Fibroblast of skin of left quadriceps (primary cell): ENCODE data around the gene RRAS2.
A peak's percentile ranks its signal among the peaks of the same experiment; 100 is the strongest.
"Not testable (repeated sequence)": the region's sequence is repeated elsewhere in the genome, so short reads cannot be mapped to it uniquely, and the experiment has no call there.

ENCODE experiments used
- DNase-seq, 2 experiments: peaks; one replicate each; pipeline ENCODE4 v3.0.0-alpha.2; 2013; ENCODE audit warnings: low read depth in 2 of 2

The RRAS2 gene

DNA sequence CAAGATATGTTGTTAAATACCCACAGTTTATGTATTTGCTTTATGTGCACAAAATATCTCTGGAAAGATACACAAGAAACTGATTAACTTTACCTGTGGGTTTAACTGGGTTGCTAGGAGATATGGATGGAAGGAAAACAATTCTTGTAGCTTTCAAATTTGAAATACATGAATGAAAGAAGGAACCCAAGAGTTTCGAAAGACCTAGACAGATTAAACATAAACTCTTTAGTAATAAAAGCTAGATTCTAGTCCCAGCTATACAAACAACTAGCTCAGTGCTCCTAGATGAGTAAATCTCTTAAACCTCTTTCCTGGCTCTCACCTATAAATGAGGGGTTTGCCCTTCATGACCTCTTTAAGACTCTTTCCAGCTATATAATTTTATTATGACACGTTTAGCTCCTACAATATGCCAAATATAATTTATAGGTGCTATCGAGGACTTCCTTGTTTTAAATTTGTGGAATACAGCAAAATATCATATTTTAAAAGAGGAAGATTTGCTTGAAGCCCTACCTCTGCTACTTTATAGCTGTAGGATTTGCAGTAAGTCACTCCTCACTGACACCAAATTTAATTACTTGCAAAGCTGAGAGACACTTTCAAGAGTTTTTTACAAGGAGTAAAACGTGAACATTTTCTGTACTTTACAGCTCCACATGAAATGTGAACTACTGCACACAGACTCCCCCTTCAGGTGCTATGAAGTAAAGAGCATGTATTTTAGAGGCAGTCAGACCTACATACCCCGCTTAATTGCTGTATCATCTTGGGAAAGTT is 50.7 kb downstream of the RRAS2 start:
- DNase-seq, result no peak

DNA sequence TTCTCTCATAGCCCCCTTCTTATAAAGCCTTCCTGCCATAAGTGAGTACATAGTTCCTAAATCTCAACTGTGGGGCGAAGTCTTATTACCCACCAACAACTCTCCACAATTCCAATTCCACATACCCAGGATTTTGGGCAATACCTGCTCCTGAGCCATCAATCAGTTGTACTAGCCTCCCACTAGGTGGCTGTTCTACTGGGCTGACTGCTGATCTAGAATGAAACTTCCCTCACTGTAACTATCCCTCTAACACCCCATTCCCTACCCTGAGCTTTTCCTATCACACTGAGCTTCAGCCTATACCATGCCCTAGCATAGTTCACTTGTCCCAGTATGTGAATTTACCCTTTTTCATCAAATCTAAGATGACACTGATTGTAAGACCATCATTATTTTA is 52.5 kb downstream of the RRAS2 start:
- DNase-seq, result no peak

- DNase-seq, result no peak
These were observed 53.3 kb downstream of the RRAS2 start for GRCh38 chr11:14305649-14306048.

DNA sequence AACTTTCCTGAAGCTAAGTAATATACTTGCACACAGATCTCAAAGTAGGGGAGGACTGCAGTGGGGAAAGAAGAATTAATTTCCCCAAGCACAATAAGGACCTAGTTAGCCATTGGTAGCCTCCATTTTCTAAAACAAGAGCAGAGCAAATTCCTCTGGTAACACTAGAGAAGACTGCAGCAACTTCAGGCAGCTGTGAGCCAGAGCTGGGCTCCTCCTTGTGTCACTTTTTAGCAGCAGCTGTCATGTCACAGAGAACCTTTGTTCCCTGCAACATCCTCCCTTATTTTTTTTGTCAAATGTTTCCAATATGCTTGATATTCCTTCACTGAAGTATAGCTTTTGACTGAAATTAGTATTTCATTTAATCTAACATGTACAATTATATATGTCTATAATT is 54.4 kb downstream of the RRAS2 start:
- DNase-seq, result no peak

DNA sequence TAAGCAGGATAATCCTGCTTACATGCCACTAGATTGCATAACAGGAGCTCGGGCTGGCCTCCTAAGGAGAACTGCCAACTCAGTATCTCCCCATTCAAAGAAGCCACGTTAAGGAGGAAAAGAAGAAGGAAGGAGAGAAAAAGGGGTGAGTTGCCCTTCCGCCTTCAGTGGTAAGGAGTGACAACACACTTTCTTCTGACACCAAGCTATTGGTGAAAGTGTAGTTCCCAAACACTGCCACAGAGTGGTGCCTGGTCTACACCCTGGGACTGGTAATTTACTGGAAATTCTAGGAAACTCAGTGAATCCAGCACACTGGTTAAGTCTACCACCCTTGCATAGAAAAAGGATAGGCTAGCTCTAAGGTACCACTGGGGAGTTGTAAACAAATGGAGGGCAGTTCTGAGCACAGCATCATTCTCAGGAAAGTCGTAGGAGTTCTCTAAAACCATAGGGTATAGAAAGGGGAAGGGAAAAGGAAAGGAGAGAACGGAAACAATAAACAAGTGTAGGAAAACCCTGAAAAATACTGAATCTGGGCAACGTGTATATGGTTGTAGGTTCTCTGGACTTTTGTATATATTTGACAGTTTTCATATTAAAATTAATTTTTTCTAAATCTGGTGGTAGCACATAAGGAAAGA is 58.2 kb downstream of the RRAS2 start:
- DNase-seq, result peak; percentile 51 to 54

GRCh38 chr11:14299921-14300320 is 59.1 kb downstream of the RRAS2 start:
- no peak for DNase-seq

GRCh38 chr11:14290422-14290821 is 68.6 kb downstream of the RRAS2 start:
- no peak for DNase-seq

GRCh38 chr11:14288189-14288935 is 70.6 kb downstream of the RRAS2 start:
- DNase-seq, result peak; percentile 52 to 61

DNA sequence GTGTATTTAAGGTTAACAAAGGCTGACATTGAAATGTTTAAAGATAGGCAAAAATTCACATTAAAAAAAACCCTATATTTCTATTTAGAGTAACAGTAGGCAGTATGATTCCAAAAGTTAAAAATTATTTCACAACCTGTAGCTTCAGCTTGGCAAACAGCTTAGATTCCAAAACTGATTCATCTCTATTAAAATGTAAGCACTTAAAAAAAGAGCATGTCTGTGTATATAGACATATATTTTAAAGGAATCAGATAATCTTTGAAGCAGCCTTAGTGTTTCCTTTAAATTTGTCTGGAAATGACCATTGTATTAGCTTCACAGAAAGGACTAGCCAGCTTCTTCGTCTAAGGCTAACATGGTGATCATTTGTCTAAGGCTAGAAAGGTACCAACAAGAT is 80.1 kb downstream of the RRAS2 start:
- DNase-seq, result not testable (repeated sequence)

DNA sequence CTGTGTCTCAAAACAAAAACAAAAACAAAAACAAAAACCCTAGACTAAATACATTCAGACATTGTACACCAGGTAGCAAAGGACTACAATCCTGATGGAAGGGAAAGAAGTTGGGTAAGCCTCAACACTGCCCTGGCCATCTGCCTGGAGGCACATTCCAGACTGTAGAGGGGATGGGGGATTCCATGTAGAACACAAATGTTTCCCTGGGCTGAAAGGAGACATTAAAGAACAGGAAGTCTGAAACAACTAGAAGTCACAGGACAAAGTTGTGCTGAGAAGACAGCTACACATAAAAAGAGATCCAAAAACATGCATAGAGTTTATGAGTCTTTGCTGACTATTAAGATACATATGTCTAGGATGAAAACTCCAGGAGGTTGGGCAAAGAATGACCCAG is 83.9 kb downstream of the RRAS2 start:
- DNase-seq, result peak; percentile 37

DNA sequence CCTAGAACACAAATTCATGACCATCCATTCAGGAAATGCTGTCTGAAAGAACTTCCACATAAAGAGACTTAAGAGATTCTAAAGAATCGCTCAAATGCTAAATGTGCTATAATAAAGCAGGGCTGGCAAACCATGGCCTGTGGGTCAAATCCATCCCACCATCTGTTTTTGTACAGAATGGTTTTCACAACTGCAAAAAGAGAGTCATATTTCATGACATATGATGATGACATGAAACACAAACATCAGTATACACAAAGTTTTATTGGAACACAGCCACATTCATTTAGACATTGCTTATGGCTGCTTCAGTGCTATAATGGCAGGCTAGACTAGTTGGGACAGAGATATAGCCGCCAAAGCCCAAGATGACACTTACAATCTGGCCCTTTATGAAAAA is 85.1 kb downstream of the RRAS2 start:
- no peak for DNase-seq

DNA sequence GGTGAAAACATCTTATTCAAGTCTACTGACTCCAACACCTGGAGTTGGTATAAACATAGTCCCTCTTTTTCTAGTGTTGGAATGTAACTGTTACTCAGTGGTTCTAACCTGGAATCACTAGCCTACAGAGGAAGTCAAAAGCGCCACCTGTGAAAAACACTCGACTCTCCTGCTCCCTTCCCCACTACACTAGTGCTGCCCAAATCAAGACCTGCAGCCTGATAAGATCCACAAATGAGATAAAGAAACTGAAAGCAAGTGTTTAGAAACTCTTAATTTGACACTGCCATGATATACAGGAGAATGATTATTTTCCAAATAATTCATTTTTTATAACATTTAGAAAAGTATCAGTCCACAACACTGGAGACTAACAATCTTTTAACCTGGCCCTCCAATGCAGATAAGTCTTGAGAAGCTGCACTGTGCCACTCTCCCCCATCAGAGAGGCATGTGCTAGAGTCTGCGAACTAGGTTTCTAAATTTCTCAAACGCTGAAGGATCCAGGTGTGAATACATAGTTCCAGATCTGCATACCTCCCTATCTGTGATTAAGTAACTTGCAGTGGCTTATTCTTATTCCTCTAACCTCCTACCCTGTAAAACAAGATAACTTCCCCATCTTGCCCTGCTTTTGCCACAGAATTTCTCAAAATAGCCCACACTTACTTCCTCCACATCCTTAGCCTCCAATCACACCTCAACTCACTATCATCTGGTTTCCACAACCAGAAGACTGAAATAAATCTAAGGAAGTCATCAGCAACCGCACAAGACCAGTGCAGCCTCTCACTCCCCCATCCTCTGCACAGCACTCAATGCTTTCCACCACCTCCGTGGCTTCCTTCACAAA is 88.1 kb downstream of the RRAS2 start:
- no peak for DNase-seq

DNA sequence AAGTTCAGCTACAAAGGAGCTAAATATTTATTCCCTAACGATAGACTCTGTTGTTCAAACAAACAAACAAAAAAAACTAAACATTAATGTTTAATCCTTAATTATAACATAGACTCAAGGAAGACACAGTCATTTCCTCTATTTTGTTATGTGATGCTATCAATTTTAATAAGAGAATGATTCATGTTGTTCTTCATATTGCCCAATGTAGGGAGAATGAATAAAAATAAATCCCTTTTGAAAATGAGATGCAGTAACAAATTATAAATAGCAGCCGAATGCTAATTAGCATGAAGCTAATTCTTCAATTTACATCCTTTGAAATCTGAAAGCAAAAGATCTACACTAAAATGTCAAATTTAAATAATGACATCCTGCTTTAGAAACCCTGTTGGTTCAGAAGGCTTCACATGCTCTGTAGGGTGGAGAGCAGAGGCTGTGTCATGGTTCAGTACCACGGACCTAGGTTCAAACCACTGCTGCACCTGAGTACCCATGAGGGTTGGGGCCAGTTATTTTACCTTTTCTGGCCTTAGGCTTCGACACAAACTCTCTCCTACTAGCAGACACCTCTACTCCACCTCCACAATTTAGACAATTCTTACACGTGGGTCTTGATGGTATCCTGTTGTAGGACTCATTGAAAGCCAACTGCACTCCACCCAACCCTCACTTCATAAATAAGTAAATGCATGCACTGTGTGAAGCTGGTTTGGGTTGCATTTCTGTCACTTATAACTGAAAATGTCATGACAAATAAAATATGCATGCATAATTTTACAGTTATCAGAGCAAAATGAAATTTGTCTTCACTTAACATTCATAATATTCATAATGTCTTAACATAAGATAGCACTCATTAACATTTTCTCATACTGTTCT is 89.0 kb downstream of the RRAS2 start:
- no peak for DNase-seq

DNA sequence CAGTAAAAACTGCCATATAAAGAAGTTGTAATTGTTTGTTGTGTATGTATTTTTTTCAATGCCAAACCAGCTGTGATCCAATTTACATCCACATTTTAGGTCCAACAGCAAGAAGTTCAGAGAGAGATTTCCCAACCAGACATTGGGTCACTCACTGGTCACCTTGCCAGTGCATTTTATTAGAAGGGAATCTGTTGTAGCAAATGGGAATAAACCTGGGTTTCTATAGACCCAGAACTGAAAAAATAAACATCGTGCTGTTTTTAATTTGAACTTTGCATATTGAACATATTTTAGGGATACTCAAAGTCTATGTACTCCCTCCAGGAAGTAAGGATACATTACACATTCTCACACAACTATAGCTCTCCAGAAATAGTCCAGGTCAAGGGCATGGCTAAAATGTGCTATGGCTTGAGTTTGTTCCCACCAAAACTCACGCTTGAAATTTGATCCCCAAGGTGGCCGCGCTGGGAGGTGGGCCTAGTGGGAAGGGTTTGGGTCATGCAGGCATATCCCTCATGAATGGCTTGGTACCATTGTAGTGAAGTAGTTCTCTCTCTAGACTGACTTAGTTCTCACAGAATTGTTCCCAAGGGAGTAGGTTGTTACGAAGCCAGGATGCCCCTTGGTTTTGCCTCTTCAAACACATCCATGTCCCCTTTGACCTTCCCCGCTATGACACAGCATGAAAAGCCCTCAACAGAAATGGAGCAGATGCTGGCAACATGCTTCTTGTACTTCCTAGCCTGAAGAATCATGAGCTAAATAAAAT is 90.9 kb downstream of the RRAS2 start:
- DNase-seq, result no peak

DNA sequence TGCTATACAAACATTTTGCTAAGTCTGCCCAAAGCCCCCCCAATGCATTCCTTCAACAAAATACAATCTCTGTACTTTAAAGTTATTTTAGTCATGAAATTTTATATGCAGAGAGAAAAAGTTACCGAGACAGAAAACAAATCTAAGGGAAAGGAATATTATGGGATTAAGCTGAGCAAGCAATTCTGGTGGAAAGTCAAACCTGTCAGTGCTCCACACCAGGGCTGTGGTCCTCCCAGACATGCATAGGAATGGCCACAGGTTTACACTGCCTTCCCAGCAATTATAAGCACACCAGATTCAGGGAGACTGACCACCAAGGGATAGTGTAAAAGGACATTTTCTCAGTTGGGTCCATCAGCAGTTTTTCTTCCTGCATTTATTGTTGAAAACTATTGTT is 92.4 kb downstream of the RRAS2 start:
- DNase-seq, result no peak

DNA sequence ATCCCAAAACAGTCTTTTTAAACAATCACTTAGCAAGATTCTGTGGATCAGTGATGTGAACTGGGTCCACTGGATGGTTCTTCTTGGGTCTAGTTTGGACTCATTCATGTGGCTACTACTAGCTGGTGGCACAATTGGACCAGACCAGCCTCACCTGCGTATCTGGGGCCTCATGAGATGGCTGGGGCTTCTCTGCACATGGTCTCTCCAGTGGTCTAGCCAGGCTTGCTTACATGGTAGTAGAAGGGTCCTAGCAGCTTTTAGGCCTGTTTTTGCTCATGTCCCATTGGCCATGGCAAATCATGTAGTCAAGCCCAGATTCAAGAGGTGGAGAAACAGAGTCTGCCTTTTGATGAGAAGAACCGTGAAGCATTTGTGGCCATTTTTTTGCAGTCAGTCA is 94.0 kb downstream of the RRAS2 start:
- no peak for DNase-seq

GRCh38 chr11:14262271-14262846 is 96.6 kb downstream of the RRAS2 start:
- DNase-seq, result no peak

- no peak for DNase-seq
These were observed 97.9 kb downstream of the RRAS2 start for GRCh38 chr11:14261066-14261465.

DNA sequence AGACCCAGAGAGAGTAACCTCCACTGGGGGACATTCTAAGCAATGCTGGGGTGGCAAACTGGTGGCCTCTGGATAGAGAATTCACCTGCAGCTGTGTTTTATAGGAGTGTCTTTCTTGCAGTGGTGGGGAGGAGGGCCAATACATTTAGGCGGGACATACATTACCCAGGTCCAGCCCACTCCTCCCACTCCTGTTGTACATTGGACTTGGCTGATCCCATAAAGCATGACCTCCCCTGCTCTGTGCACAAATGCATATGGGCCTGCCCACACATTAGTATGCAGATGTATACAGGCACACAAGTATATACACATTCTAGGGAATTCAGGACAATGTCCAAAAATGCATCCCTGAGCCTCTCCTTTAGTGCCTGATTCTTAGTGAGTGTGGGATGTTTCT is 99.1 kb downstream of the RRAS2 start:
- no peak for DNase-seq
